HG03558 (cell line): Measurements from ENCODE around the gene GALNT2.

Experiments used
- ATAC-seq: cut with Tn5 transposase; IDR thresholded peaks from one replicate; pipeline ENCODE4 v1.9.1; 2021; ENCODE audit warnings: moderate number of reproducible peaks; ENCODE audit not compliant: unreplicated experiment; ENCODE audit errors: extremely low read depth

The GALNT2 gene

GRCh38 chr1:230174041-230174440 is 107.0 kb downstream of the GALNT2 start:
- ATAC-seq, result no peak

- ATAC-seq, result no peak
Observed at GRCh38 chr1:230174471-230175162, 107.6 kb downstream of the GALNT2 start.

- ATAC-seq, result no peak
Observed at GRCh38 chr1:230175163-230175747, 108.2 kb downstream of the GALNT2 start.

- no peak for ATAC-seq
Observed at GRCh38 chr1:230175839-230176238, 108.8 kb downstream of the GALNT2 start.

- ATAC-seq, result no peak
Observed at GRCh38 chr1:230176326-230176725, 109.3 kb downstream of the GALNT2 start.

GRCh38 chr1:230176871-230177411 is 109.9 kb downstream of the GALNT2 start:
- ATAC-seq, result no peak

- no peak for ATAC-seq
Observed at GRCh38 chr1:230179249-230179648, 112.2 kb downstream of the GALNT2 start.

- ATAC-seq, result no peak
Observed at GRCh38 chr1:230185076-230186001, 118.3 kb downstream of the GALNT2 start.

GRCh38 chr1:230186003-230186863 is 119.2 kb downstream of the GALNT2 start:
- no peak for ATAC-seq

- ATAC-seq, result no peak
Observed at GRCh38 chr1:230186874-230187273, 119.8 kb downstream of the GALNT2 start.

GRCh38 chr1:230187290-230187689 is 120.3 kb downstream of the GALNT2 start:
- no peak for ATAC-seq

- ATAC-seq, result no peak
Observed at GRCh38 chr1:230188826-230189225, 121.8 kb downstream of the GALNT2 start.

GRCh38 chr1:230189341-230189740 is 122.3 kb downstream of the GALNT2 start:
- ATAC-seq, result no peak

GRCh38 chr1:230189824-230190223 is 122.8 kb downstream of the GALNT2 start:
- ATAC-seq, result no peak

GRCh38 chr1:230191079-230191804 is 124.2 kb downstream of the GALNT2 start:
- no peak for ATAC-seq

- ATAC-seq, result no peak
Observed at GRCh38 chr1:230191855-230192254, 124.8 kb downstream of the GALNT2 start.

GRCh38 chr1:230194525-230194924 is 127.5 kb downstream of the GALNT2 start:
- ATAC-seq, result no peak

- no peak for ATAC-seq
Observed at GRCh38 chr1:230195199-230195598, 128.2 kb downstream of the GALNT2 start.

GRCh38 chr1:230196077-230196476 is 129.0 kb downstream of the GALNT2 start:
- no peak for ATAC-seq
